Right renal pelvis (tissue), 4 donors: Measurements from ENCODE around the gene EFCAB7. TPM values are rescaled to one million over a fixed set of nuclear protein-coding genes. Genes with fewer than 3 reads are reported as not detected.
A peak's percentile ranks its signal among the peaks of the same experiment; 100 is the strongest.

Experiments
- DNase-seq, 4 donors: peaks; one replicate each; pipeline ENCODE4 v3.0.0-alpha.2; 2013; ENCODE audit warnings: low read depth in 4 of 4, low spot score in 3 of 4, missing footprints in 1 of 4
- polyA plus RNA-seq, 4 donors: library from polyadenylated mRNA; unstranded; fragments of 120-200 nt; gene quantifications; one replicate each; pipeline ENCODE4 v1.2.1, GENCODE V29; 2013; ENCODE audit not compliant: insufficient read length in 4 of 4

The EFCAB7 gene
- polyA plus RNA-seq, 4 donors: 19.3 to 23.3 (median 21.6) TPM

- no peak for DNase-seq
Observed at GRCh38 chr1:63601463-63601862, 78.1 kb downstream of the EFCAB7 start.

GRCh38 chr1:63601912-63602311 is 78.6 kb downstream of the EFCAB7 start:
- DNase-seq: no peak

- no peak for DNase-seq
Observed at GRCh38 chr1:63602629-63603028, 79.3 kb downstream of the EFCAB7 start.

GRCh38 chr1:63603810-63604209 is 80.5 kb downstream of the EFCAB7 start:
- DNase-seq: no peak

- no peak for DNase-seq
Observed at GRCh38 chr1:63607322-63607721, 84.0 kb downstream of the EFCAB7 start.

GRCh38 chr1:63611231-63611630 is 87.9 kb downstream of the EFCAB7 start:
- no peak for DNase-seq

- no peak for DNase-seq
Observed at GRCh38 chr1:63612564-63612963, 89.2 kb downstream of the EFCAB7 start.

- no peak for DNase-seq
Observed at GRCh38 chr1:63612971-63613370, 89.6 kb downstream of the EFCAB7 start.

- DNase-seq: peak; percentile 64 to 76 (median 70)
Observed at GRCh38 chr1:63615768-63616420, 92.6 kb downstream of the EFCAB7 start.

- DNase-seq: no peak
Observed at GRCh38 chr1:63617450-63617849, 94.1 kb downstream of the EFCAB7 start.

- no peak for DNase-seq
Observed at GRCh38 chr1:63618011-63618410, 94.7 kb downstream of the EFCAB7 start.

- DNase-seq: no peak
Observed at GRCh38 chr1:63619558-63619957, 96.2 kb downstream of the EFCAB7 start.

- DNase-seq: no peak
Observed at GRCh38 chr1:63620671-63621070, 97.3 kb downstream of the EFCAB7 start.

- no peak for DNase-seq
Observed at GRCh38 chr1:63621075-63621474, 97.8 kb downstream of the EFCAB7 start.

- DNase-seq: no peak
Observed at GRCh38 chr1:63621698-63622097, 98.4 kb downstream of the EFCAB7 start.

Other genes with a start within 250 kb of the EFCAB7 start
- gene FOXD3, start 201.0 kb upstream of the EFCAB7 start, polyA plus RNA-seq: under 1 TPM; 0.23 to 0.91 (median 0.27) TPM
- gene ALG6, start 155.9 kb upstream of the EFCAB7 start, polyA plus RNA-seq: 10 to 100 TPM; 22.4 to 28.3 (median 27.7) TPM
- gene ITGB3BP, start 300 bp upstream of the EFCAB7 start, polyA plus RNA-seq: 10 to 100 TPM; 57.5 to 67.5 (median 61.5) TPM
- 10 to 100 TPM; 30.7 to 32.4 (median 31.8) TPM for gene PGM1, start 69.9 kb downstream of the EFCAB7 start, polyA plus RNA-seq